HL-60 (cell line): ENCODE measurements around the gene TARBP2.

Experiments used
- GABPA ChIP-seq: IDR thresholded peaks from 2 replicates; pipeline ENCODE4 v1.6.1; 2012; ENCODE audit warnings: low read depth
- POLR2AphosphoS5 ChIP-seq: IDR thresholded peaks from 2 replicates; pipeline ENCODE4 v1.6.1; 2012; ENCODE audit warnings: low read depth
- REST ChIP-seq: IDR thresholded peaks from 2 replicates; pipeline ENCODE4 v1.6.1; 2012; ENCODE audit warnings: low read depth; ENCODE audit not compliant: insufficient replicate concordance
- SPI1 ChIP-seq: IDR thresholded peaks from 2 replicates; pipeline ENCODE4 v1.6.1; 2012; ENCODE audit warnings: low read depth, mild to moderate bottlenecking, borderline replicate concordance
- TF ChIP-seq, protein P1 (sequence below): IDR thresholded peaks from one replicate; pipeline ENCODE4 v1.5.1; 2011; ENCODE audit warnings: low read length, control low read depth, inconsistent platforms; ENCODE audit not compliant: insufficient read depth

DNA sequence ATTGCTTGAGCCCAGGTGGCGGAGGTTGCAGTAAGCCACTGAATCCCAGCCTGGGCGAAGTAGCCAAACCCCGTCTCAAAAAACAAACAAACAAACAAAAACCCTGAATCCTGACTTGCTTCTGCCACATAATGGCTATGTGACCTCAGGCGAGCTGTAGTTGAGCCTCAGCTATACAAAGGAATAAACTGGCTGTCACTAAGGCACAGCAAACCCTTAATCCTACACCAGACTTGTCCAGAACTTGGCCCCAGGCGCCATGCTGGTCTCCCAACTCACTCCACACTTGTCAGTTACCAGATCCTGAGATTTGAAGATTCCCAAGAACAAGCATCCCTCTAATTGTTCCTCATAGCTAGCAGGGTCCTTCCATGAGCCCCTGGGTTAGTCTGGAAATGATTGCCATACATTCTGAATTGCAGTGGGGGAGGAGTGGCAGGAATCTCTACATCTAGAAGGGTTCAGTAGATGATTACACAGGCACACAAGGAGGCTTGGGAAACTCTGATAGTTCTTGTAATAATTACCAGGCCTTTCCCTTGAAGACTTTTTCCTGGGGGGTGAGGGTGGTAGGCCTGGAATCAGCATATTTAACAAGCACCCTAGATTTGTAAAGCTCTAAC is 11.7 kb upstream of the TARBP2 start:
- TF ChIP-seq, protein P1, sequence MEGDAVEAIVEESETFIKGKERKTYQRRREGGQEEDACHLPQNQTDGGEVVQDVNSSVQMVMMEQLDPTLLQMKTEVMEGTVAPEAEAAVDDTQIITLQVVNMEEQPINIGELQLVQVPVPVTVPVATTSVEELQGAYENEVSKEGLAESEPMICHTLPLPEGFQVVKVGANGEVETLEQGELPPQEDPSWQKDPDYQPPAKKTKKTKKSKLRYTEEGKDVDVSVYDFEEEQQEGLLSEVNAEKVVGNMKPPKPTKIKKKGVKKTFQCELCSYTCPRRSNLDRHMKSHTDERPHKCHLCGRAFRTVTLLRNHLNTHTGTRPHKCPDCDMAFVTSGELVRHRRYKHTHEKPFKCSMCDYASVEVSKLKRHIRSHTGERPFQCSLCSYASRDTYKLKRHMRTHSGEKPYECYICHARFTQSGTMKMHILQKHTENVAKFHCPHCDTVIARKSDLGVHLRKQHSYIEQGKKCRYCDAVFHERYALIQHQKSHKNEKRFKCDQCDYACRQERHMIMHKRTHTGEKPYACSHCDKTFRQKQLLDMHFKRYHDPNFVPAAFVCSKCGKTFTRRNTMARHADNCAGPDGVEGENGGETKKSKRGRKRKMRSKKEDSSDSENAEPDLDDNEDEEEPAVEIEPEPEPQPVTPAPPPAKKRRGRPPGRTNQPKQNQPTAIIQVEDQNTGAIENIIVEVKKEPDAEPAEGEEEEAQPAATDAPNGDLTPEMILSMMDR = no peak
- no peak for TF ChIP-seq REST
- TF ChIP-seq POLR2AphosphoS5 = no peak
- TF ChIP-seq SPI1 = no peak
- no peak for TF ChIP-seq GABPA
